NT2/D1 (cell line): ENCODE data around the gene TPK1.

ENCODE experiments used
- SUZ12 ChIP-seq: IDR thresholded peaks from 2 replicates; pipeline ENCODE4 v1.6.1; 2011; ENCODE audit not compliant: insufficient read length, insufficient read depth; ENCODE audit errors: extremely low read depth
- YY1 ChIP-seq: IDR thresholded peaks from 2 replicates; pipeline ENCODE4 v1.6.1; 2011; ENCODE audit not compliant: insufficient read length, insufficient read depth
- ZNF274 ChIP-seq: IDR thresholded peaks from 2 replicates; pipeline ENCODE4 v1.6.1; 2011; ENCODE audit warnings: mild to moderate bottlenecking, low read depth, low read length

GRCh38 chr7:144629011-144629410 lies 206.8 kb downstream of the TPK1 start:
- no peak for TF ChIP-seq ZNF274
- TF ChIP-seq YY1 = no peak
- TF ChIP-seq SUZ12 = no peak
